ENCODE measurements around the gene PRKCA. TPM values are rescaled to one million over a fixed set of nuclear protein-coding genes. Genes with fewer than 3 reads are reported as not detected.

The PRKCA gene
- total and polyA plus RNA-seq, 5 experiments from 2014 or later, result 1.3 to 97.3 (median 5.8) TPM

DNA sequence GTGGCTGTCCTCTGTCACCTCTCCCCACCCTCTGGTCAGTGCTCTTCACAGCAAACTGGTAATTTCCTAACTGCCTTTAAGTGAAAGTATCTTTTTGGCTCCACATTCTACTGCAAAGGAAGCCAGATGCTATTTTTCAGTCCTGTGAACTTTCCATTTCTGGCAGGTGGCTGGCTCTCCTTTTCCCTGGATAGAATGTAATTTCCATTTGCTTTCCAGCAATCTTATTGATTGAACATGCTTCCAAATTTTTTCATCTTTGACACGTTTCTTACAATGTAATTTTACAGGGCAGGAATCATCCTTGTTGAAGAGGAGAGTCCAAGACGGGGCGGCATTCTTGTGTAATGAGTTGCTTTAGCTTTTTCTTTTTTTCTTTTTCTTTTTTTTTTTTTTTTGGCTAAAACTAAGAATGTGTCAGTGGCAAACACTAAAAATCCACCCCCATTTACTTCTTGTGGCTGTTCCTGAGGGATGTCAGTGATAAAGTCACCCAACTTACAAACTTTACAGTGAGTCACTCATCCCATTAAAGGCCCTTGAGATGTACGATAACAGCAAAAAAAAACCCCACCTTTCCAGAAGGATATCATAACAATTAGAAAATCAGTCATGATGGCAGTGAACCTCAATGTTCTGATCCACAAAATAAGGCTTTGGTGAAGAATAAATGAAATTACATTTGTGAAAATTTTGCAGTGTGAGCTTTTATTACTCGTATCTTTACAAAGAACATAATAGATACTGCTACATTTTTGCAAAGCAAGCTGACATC, 29.4 kb upstream of the PRKCA start:
- no peak for ATAC-seq
- Mint-ChIP-seq H3K27ac (peak overlapping the region in 2 of 10 donors; percentile 15 to 57), H3K4me3 (no peak overlapping the region), H3K36me3 (no peaks in the 10 kb centered on the region), H3K9me3 (no peaks in the 10 kb centered on the region), H3K4me1 (peaks cover 0 to 16% (median 4%) of the 10 kb centered on the region in 4 donors), H3K27me3 (no peaks in the 10 kb centered on the region)
- POLR2A ChIA-PET, result interaction anchor here (0.6 to 1.1 kb wide), 2 partner anchors 10 to 126 kb away, joined by 3 to 5 read pairs; no protein-coding TSS in a partner anchor
- no peak for DNase-seq

DNA sequence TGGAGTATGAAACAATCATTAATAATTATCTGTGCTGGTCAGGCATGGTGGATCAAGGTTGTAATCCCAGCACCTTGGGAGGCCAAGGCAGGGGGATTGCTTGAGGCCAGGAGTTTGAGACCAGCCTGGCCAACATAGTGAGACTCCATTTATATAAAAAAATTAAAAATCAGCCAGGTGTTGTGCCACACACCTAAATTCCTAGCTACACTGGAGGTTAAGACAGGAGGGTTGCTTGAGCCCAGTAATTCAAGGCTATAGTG, 28.9 kb upstream of the PRKCA start:
- peak overlapping the region in 1 of 10 donors; percentile 57 for H3K27ac Mint-ChIP-seq
- H3K27me3 Mint-ChIP-seq, result no peaks in the 10 kb centered on the region
- no peak overlapping the region for H3K4me3 Mint-ChIP-seq
- no peak for ATAC-seq
- peaks cover 0 to 12% (median 4%) of the 10 kb centered on the region in 4 donors for H3K4me1 Mint-ChIP-seq
- POLR2A ChIA-PET, result interaction anchor here (1.1 kb wide), 1 partner anchor 9 kb away, joined by 3 read pairs; no protein-coding TSS in a partner anchor
- no peaks in the 10 kb centered on the region for H3K36me3 Mint-ChIP-seq
- no peaks in the 10 kb centered on the region for H3K9me3 Mint-ChIP-seq
- no peak for DNase-seq

DNA sequence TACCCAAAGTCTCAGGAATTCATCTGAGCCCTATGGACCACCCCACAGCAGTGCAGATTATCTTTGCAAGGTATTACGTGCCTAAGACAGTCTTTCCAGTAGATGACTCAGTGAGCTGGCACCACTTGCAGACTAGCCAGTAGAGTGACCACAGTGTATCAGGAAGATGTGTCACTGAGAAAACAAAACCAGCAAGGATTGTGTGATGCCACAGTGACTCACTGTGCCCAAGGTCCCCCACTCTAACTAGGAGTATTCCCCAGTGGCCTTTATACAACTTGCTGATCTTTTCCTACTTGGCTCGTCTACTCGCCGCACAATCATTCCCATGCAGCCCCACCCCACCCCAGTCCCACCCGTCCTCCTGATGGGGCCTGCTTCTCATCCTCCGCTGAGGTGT, 26.8 kb upstream of the PRKCA start:
- POLR2A ChIA-PET, result interaction anchor here (0.5 to 1.2 kb wide), 2 partner anchors 12 to 16 kb away, joined by 4 read pairs; no protein-coding TSS in a partner anchor
- Mint-ChIP-seq H3K9me3 (no peaks in the 10 kb centered on the region), H3K36me3 (no peaks in the 10 kb centered on the region), H3K4me3 (no peak overlapping the region), H3K27me3 (no peaks in the 10 kb centered on the region), H3K27ac (peak overlapping the region in 1 of 10 donors; percentile 62), H3K4me1 (peaks cover 0 to 10% (median 3%) of the 10 kb centered on the region in 4 donors)
- ATAC-seq (no peak), DNase-seq (no peak)

DNA sequence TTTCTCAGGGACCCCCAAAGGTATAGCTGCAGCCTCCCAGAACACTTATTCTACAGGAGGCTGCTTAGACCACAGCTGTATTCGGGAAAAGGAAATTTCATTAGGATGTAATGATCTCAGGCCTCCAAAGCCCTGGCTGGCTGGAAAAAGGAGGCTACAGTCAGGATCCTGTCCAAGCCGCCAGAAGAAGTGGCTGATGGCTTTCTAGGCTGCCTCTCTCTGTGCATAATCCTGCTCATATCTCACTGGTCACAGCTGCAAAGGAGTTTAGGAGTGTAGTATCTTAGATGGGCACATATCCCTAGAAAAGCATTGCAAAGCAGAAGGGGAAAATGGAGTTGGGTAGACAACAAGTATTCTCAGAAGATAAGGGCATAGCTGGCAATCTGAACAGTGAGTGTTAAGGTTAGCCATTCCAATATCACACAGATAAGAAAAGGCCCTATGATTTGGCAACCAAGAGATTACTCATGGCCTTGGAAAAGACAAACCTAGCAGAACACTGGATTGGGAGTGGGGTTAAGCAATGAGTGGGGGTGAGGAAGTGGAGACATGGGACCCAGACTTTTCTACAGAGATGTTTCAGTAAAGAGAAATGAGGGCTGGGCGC, 26.0 kb upstream of the PRKCA start:
- POLR2A ChIA-PET, result interaction anchor here (0.5 to 1.0 kb wide), 3 partner anchors 11 to 25 kb away, joined by 4 to 6 read pairs (median 4); no protein-coding TSS in a partner anchor
- Mint-ChIP-seq H3K9me3 (no peaks in the 10 kb centered on the region), H3K4me3 (no peak overlapping the region), H3K4me1 (peaks cover 0 to 10% (median 3%) of the 10 kb centered on the region in 4 donors), H3K27me3 (no peaks in the 10 kb centered on the region), H3K27ac (peak overlapping the region in 1 of 10 donors; percentile 12), H3K36me3 (no peaks in the 10 kb centered on the region)
- no peak for ATAC-seq
- DNase-seq, result no peak

DNA sequence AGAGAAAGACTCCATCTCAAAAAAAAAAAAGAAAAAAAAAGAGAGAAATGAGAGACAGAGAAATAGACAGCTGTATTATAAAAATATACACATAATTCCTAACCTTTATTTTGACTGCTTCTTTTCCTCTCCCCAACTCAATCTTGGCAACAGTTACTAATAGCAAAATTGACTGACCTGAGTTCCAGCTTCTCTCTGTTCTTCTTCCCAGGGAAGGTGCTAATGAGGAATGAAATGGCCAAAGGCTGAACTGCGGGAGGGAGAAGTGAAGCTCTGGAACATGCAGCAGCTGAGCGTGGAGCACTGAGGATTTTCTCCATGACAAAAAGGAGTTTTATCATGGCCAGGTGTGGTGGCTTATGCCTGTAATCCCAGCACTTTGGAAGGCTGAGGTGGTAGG, 25.2 kb upstream of the PRKCA start:
- Mint-ChIP-seq H3K4me1 (peaks cover 0 to 10% (median 3%) of the 10 kb centered on the region in 4 donors), H3K36me3 (no peaks in the 10 kb centered on the region), H3K27ac (no peak overlapping the region), H3K9me3 (no peaks in the 10 kb centered on the region), H3K27me3 (no peaks in the 10 kb centered on the region), H3K4me3 (no peak overlapping the region)
- DNase-seq, result no peak
- no peak for ATAC-seq
- POLR2A ChIA-PET, result interaction anchor here (1.0 kb wide), 1 partner anchor 10 kb away, joined by 6 read pairs; no protein-coding TSS in a partner anchor

DNA sequence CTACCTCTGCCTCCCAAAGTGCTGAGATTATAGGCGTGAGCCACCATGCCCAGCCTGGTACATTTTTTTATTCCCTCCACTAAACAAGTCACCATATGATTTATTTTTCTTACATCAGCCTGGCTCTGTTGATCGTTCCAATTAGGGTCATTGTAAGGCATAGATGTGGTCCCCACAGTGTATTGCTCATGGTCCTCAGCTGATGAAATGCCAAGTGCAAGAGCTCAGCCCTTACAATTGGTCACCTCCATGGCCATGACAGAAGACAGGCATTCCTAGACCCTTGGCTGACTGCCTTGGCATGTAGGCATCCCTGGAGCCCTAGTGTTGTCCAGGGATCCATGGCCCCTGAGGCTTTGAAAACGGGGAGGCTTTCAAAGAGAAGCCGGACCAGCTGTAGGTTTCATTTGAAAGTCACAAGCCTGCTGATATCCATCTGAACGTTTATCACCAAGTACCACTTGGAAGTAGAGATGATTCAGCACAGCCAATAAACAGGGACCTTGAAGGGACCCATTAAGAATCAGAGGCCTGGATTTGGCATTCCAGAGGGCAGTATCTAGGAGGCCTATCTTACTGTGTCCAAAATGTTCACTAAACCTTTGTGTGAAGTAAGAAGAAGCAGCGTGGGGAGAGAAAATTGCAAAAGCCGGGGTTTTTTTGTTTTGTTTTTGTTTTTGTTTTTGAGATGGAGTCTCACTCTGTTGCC, 20.6 kb upstream of the PRKCA start:
- Mint-ChIP-seq H3K27me3 (no peaks in the 10 kb centered on the region), H3K4me3 (no peak overlapping the region), H3K36me3 (no peaks in the 10 kb centered on the region), H3K27ac (peak overlapping the region in 4 of 10 donors; percentile 58 to 86 (median 70)), H3K9me3 (no peaks in the 10 kb centered on the region), H3K4me1 (peaks cover 13 to 31% (median 30%) of the 10 kb centered on the region in 4 donors)
- DNase-seq, result no peak
- POLR2A ChIA-PET, result interaction anchor here (0.6 kb wide), 1 partner anchor 383 kb away, joined by 6 read pairs; no protein-coding TSS in a partner anchor
- no peak for ATAC-seq

DNA sequence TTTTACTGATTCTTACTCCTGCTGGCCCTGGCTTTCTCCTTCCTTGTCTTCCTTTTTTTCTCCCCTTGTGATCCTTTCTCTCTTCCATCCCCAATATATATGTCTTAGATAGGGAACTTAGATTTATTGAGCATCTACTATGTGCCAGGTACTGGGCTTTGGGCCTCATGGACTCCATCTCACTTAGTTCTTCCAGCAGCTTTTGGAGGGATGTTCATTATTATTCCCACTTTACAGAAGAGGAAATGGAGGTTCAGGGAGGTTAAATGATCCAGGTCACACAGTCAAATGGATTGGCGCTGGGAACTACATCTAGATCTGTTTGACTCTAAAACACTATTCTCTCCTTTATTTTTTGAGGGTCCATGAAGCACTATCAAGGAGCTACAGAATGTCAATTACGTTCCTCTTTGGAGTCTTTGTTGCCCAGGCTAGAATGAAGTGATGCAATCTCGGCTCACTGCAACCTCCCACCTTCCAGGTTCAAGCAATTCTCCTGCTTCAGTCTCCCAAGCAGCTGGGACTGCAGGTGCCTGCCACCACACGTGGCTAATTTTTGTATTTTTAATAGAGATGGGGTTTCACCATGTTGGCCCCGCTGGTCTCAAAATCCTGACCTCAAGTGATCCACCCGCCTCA, 19.0 kb upstream of the PRKCA start:
- ATAC-seq (no peak), DNase-seq (no peak)
- Mint-ChIP-seq H3K4me1 (peaks cover 19 to 43% (median 42%) of the 10 kb centered on the region in 4 donors), H3K27ac (peak overlapping the region in 9 of 10 donors; percentile 44 to 93 (median 83)), H3K36me3 (no peaks in the 10 kb centered on the region), H3K27me3 (no peaks in the 10 kb centered on the region), H3K9me3 (no peaks in the 10 kb centered on the region), H3K4me3 (no peak overlapping the region)
- POLR2A ChIA-PET, result interaction anchor here (0.8 kb wide), 1 partner anchor 48 kb away, joined by 4 read pairs; no protein-coding TSS in a partner anchor

DNA sequence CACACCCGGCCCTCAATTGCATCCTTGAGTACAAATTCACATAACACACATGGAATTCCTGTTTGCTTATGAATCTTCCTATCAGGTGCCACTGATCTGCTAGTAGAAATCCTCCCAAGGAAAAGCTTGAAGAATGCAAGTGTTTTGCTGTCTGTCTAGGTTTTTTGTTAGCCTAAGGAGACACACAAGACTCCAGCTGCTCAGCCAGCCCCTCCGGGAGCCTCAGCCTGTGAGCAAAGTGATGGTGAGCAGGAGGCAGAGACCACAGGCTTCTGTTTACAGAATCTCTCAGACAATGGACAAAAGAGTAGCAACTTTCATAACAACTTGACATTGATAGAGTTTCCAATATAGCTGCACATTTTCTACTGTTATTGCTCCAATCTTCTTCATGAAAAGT, 18.4 kb upstream of the PRKCA start:
- ATAC-seq, result no peak

DNA sequence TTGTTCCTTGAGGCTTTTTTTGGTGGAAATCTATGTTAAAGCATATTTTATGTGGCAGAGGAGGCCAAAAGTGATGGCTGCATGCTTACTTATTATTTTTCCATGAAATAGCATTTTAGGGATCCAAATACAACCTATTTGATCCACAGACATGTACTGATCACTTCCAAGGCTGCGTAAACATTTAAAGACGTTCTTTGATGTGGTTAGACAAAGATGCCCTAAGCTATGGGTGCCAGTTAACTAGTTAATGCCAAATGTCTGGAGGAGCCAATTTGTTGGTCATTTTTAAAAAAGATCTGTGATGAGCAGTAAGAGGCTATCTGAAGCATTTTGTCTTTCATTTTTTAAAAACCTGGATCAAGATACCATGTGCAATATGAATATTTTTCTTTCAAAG, 17.3 kb upstream of the PRKCA start:
- Mint-ChIP-seq H3K36me3 (no peaks in the 10 kb centered on the region), H3K27me3 (no peaks in the 10 kb centered on the region), H3K4me3 (peak overlapping the region in 8 of 10 donors; percentile 12 to 77 (median 46)), H3K27ac (peak overlapping the region in 9 of 10 donors; percentile 40 to 93 (median 78)), H3K9me3 (no peaks in the 10 kb centered on the region), H3K4me1 (peaks cover 20 to 46% (median 45%) of the 10 kb centered on the region in 4 donors)
- ATAC-seq, result no peak
- POLR2A ChIA-PET, result interaction anchor here (0.6 to 0.9 kb wide), 3 partner anchors 46 to 249 kb away, joined by 3 to 5 read pairs (median 4); no protein-coding TSS in a partner anchor
- no peak for DNase-seq

More for the DNA sequence above, 18.4 kb upstream of the PRKCA start:
- H3K27ac Mint-ChIP-seq, result peak overlapping the region; percentile 44 to 93 (median 82)
- no peaks in the 10 kb centered on the region for H3K27me3 Mint-ChIP-seq
- DNase-seq, result no peak
- POLR2A ChIA-PET, result interaction anchor here (0.8 kb wide), 1 partner anchor 47 kb away, joined by 4 read pairs; no protein-coding TSS in a partner anchor
- H3K9me3 Mint-ChIP-seq, result no peaks in the 10 kb centered on the region
- no peaks in the 10 kb centered on the region for H3K36me3 Mint-ChIP-seq
- H3K4me1 Mint-ChIP-seq, result peaks cover 18 to 43% (median 42%) of the 10 kb centered on the region in 4 donors
- H3K4me3 Mint-ChIP-seq, result peak overlapping the region in 4 of 10 donors; percentile 19 to 79 (median 28)

DNA sequence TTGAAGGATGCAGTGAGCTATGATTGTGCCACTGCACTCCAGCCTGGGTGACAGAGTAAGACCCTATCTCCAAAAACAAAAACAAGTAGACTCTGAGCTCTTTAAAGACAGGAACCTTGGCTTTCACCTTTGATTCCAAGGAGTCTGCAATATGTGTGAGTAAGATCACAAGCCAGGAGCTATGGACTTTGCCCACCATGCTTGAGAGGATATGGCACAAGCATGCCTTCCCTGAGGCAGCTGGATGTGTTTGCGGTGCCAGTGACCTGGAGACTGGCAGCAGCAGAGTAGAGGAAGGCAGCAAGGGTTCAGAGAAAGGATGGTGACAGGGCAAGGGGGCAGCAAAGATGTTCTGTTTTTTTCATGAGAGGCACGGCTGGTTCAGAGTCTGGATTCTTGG, 14.5 kb upstream of the PRKCA start:
- Mint-ChIP-seq H3K4me1 (peaks cover 21 to 50% (median 48%) of the 10 kb centered on the region in 4 donors), H3K36me3 (no peaks in the 10 kb centered on the region), H3K9me3 (no peaks in the 10 kb centered on the region), H3K27me3 (no peaks in the 10 kb centered on the region), H3K4me3 (peak overlapping the region in 1 of 10 donors; percentile 41), H3K27ac (peak overlapping the region in 9 of 10 donors; percentile 9 to 93 (median 63))
- ATAC-seq (no peak), DNase-seq (no peak)
- POLR2A ChIA-PET, result interaction anchor here (0.5 to 2.1 kb wide), 7 partner anchors 11 to 1479 kb away, joined by 3 to 8 read pairs (median 5); no protein-coding TSS in a partner anchor

DNA sequence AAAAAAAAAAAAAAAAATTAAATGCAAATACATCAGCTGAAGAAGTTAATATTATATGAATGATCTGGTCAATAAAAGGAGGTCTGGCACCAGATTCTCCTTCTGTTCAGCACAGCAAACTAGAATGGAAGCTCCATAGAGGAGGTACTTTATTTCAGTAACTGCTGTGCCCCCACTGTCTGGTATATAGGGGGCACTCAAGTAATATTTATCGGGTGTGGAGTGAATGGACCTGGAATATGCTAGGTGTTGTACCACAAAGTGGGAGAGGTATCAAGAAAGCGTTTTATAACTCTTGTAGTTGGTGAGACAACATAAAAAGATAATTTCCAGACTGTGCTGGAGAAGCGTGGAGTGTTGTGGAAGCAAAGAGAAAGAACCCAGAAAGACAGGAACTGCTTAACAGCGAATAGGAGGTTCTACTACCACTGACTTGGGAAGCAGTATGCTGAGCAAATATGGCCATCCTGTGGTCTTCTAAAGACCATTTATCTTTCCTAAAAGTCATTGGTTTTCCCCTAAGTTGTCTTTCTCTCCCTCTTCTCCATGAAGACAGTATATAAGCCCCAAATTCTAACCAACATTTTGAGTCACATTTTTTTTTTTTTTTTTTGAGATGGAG, 12.2 kb upstream of the PRKCA start:
- peaks cover 18 to 43% (median 37%) of the 10 kb centered on the region in 4 donors for H3K4me1 Mint-ChIP-seq
- ATAC-seq, result peak; percentile 66 to 67
- no peaks in the 10 kb centered on the region for H3K36me3 Mint-ChIP-seq
- POLR2A ChIA-PET, result interaction anchor here (1.0 to 1.6 kb wide), 3 partner anchors 11 to 87 kb away, joined by 3 read pairs; partner anchors contain the start of gene PRKCA
- peak overlapping the region in 6 of 10 donors; percentile 12 to 92 (median 71) for H3K27ac Mint-ChIP-seq
- no peaks in the 10 kb centered on the region for H3K27me3 Mint-ChIP-seq
- peak in 2 of 10 donors; percentile 33 to 34 for DNase-seq
- H3K9me3 Mint-ChIP-seq, result no peaks in the 10 kb centered on the region
- H3K4me3 Mint-ChIP-seq, result peak overlapping the region in 3 of 10 donors; percentile 6 to 26 (median 14)
